HL-60/S4 treated with phorbol 12-myristate 13-acetate at 8.2 ng/mL for 4 days and 3 days (cell line): ENCODE data around the gene LSM7.

Experiments
- in situ Hi-C: fragments of 300-500 bp; cut with MboI; formaldehyde crosslinking; loops from 2 replicates; pipeline ENCODE4 v1.15.0; 2022; ENCODE audit warnings: low sequenced_read_pairs

The LSM7 gene

DNA sequence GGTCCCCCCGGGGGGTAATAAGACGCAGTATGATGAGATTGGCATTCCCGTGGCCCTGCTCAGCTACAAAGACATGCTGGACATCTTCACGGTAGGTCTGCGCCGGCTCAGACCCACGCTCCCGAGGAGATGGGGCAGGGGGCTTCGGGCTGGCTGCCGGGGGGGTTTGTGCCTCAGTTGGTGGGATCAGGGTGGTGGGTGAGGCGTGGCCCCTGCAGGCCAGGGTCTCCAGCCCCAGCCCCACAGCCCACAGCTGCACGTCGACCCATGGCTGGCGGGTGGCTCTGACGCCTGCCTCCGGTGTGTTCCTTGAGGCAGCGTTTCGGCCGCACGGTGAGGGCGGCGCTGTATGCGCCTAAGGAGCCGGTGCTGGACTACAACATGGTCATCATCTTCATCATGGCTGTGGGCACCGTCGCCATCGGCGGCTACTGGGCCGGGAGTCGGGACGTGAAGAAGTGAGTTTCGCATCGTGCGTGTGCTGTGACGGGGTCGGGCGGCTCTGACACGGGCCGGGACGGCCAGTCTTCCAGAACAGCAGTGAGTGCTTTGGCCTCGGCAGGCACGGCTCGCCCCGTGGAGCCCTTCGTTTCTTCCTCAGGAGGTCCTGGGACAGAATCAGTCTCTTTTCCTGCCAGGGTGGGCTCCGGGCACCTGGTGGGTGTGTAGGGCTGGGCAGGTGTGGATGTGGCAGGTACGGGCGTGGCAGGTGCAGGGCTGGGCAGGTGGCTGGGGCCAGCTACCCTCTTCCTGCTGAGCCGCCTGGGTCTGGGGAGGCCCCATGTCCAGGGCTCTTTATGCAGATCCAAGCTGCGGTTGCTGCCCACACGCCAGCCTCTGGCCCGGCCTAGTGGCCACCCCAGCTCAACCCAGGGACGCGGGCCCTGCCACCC is 10.6 kb upstream of the LSM7 start:
- in situ Hi-C loops: no loop called here

- in situ Hi-C loops: no loop called here
These were observed 9.7 kb upstream of the LSM7 start for GRCh38 chr19:2338055-2338615.

DNA sequence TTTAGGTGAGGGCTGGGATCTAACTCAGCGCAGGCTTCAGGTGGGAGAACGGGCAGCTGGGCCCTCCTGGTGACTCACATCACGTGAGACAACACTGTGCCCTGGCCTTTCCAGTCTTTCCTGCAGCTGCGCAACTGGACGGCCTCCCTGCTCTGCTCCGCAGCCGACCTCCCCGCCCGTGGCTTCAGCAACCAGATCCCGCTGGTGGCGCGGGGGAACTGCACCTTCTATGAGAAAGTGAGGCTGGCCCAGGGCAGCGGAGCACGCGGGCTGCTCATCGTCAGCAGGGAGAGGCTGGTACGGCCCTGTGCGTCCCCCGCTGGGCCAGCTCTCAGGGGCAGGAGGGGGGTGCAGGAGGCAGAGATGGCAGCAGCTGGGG is 8.9 kb upstream of the LSM7 start:
- in situ Hi-C loops: no loop called here

- in situ Hi-C loops: no loop called here
These were observed 8.3 kb upstream of the LSM7 start for GRCh38 chr19:2336528-2337328.

- in situ Hi-C loops: no loop called here
These were observed 7.5 kb upstream of the LSM7 start for GRCh38 chr19:2335848-2336247.

DNA sequence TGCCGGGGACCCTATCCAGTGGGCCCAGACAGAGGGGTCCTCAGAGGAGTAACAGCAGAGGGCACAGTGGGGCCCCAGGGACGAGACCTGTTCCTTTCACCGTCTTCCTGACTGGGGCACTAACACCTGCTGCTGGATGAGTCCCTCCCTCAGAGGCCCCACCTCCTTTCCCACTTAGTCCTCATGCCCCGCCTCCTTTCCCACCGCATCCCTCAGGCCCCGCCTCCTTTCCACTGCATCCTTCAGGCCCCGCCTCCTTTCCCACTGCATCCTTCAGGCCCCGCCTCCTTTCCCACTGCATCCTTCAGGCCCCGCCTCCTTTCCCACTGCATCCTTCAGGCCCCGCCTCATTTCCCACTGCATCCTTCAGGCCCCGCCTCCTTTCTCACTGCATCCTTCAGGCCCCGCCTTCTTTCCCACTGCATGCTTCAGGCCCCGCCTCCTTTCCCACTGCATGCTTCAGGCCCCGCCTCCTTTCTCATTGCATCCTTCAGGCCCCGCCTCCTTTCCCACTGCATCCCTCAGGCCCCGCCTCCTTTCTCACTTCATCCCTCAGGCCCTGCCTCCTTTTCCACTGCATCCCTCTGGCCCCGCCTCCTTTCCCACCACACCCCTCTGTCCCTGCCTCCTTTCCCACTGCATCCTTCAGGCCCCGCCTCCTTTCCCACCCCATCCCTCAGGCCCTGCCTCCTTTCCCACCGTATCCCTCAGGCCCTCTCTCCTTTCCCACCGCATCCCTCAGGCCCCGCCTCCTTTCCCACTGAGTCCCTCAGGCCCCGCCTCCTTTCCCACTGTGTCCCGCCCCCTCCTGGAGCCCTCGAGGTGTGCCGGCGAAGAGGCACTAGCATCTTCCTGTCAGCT is 6.8 kb upstream of the LSM7 start:
- in situ Hi-C loops: no loop called here

DNA sequence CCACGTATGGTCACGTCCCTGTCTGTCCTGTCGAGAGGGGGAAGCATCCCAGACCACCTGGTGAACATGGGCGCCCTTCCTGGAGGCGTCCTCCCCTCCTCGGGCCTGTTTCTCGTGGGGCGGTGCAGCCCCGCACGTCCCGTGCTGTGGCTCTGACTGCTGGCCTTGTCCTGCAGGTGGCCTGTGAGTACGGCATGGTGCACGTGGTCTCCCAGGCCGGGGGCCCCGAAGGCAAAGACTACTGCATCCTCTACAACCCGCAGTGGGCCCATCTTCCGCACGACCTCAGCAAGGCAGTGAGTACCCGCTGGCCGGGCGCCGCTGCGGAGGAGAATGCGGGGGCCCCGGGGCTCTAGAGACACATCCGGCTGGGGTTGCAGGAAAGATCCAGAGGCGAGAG is 6.0 kb upstream of the LSM7 start:
- in situ Hi-C loops: no loop called here

GRCh38 chr19:2333807-2334211 is 5.4 kb upstream of the LSM7 start:
- in situ Hi-C loops: no loop called here

DNA sequence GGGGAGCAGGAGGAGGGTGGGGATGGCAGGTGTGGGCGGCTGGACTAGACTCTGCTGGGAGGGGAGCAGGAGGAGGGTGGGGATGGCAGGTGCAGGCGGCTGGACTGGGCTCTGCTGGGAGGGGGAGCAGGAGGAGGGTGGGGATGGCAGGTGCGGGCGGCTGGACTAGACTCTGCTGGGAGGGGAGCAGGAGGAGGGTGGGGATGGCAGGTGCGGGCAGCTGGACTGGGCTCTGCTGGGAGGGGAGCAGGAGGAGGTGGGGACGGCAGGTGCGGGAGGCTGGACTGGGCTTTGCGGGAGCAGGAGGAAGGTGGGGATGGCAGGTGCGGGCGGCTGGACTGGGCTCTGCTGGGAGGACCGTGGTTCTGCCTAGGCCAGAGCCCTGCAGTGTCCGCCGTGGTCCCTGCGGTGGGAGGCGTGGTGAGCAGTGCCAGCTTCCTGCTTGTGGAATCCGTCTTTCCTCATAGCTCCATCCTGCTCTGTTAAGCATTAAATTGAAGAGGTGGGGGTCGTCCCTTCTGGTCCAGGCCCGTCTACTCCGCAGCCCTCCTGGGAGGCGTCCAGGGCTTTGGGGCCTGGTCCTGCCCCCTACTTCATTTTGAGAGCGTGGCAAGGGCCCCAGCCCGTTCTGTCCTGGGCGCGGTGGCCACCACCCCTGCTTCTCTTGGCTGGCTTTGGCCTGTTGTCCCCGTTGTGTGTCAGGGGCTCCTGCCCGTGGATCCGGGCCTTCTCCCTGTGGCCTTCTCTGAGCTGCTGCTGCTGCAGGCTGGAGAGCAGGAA is 4.8 kb upstream of the LSM7 start:
- in situ Hi-C loops: no loop called here

DNA sequence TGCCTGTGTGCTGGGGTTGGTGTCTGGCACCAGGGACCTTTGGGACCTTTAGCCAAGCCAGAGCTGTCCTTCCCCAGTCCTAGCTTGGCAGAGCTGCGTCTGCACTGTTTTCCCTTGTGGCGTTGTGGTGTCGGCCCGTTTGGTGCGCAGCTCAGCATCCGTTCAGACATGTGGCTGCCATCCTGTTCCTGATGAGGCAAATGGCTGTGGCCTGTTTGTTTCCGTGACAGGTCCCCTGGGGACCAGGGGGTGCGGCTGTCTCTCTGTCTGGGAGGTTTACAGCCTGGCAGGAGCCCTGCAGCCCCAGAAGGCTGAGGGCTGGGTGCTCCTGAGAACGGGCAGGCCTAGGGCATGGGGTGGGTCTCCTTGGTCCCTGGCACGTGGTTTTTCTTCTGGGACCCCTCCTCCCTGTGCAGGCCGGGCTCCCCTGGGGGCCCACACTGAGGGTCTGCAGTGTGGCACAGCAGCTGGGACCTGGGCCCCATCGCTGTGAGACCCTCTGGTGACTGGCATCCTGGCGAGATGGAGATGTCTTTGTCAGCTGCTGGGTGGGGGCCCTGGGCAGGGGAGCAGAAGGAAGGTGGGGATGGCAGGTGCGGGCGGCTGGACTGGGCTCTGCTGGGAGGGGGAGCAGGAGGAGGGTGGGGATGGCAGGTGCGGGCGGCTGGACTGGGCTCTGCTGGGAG is 4.1 kb upstream of the LSM7 start:
- in situ Hi-C loops: no loop called here

DNA sequence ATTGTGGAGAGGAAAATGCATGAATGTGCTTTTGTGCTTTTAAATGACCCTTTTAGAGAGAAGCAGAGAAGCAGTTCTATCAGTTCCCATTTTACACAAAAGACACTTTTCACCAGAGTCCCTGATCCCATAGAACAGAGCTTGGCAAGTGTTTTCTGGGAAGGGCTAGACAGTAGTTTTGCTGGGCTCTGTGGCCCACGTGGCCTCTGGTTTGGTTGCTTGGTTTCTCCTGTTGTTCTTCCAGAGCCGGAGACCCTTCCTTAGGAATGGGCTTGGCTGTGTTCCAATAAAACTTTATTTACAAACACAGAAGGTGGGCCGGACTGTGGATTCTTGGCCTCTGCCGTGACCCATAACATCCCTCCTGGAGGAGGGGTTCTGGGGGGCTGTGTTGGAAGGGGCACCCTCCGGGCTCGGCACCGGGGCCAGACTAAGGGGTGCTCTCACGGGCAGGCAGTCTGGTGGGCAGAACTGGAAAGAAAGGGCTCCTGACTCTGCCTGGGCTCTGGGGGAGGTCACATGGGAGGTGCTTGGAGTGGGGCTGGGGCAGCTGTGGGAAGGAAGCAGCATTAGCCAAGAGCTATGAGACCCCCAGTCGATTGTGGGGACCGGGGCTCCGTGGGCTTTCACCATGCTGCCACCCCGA is 3.3 kb upstream of the LSM7 start:
- in situ Hi-C loops: no loop called here

DNA sequence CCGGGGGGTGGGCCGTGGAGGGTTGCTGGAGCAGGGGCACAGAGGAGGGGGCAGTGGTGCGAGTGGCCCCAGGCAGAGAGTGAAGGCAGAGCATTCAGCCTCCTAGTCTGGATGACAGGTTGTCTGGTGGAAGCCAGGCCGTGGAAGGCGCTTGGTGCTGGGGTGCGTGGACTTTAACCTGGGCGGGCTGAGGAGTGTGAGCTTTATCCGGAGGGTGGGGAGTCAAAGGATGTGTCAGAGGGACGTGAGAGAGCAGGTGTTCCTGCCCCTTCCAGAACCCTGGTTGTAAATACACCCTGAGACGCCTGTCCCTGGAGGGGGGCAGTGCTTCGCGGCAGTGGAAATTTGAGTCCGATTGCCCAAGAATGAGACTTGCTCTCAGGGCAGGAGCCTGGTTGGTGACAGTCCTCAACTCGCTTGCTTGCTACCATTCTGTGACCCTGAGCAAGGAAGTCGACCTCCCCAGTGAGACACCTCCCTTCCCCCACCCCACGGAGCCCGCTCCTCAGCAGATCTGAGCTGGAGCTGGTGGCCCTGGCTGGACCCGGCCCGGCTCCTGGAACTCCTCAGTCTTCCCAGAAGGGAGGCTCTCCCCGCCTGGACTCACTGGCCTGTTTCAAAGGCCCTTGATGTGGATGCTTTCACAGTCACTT is 2.4 kb upstream of the LSM7 start:
- in situ Hi-C loops: no loop called here

GRCh38 chr19:2330255-2330631 is 1.9 kb upstream of the LSM7 start:
- in situ Hi-C loops: no loop called here

- in situ Hi-C loops: no loop called here
These were observed 1.1 kb upstream of the LSM7 start for GRCh38 chr19:2329501-2329916.

- in situ Hi-C loops: no loop called here
These were observed 728 bp upstream of the LSM7 start for GRCh38 chr19:2329149-2329478.

GRCh38 chr19:2327773-2328400 is 499 bp downstream of the LSM7 start:
- in situ Hi-C loops: no loop called here

- in situ Hi-C loops: no loop called here
These were observed 1.6 kb downstream of the LSM7 start for GRCh38 chr19:2326699-2327360.
